GM20431 (cell line): ENCODE measurements around the gene ARL16.

Experiments used
- in situ Hi-C: fragments of 300-500 bp; cut with MseI, MboI; formaldehyde crosslinking; loops from one replicate; pipeline ENCODE4 v1.15.0; 2020; ENCODE audit warnings: low sequenced_read_pairs; ENCODE audit not compliant: unreplicated experiment

The ARL16 gene

GRCh38 chr17:81683584-81684441, at the start of gene ARL16, which contains the start of gene HGS:
Gene ARL16 (minus strand): TSS chr17:81683797. CDS start chr17:81683753, 44 bp downstream.
Gene HGS (plus strand): TSS chr17:81684011. CDS start chr17:81684067, 56 bp downstream.
- in situ Hi-C loops: no loop called here

- in situ Hi-C loops: no loop called here
These were observed 43.9 kb upstream of the ARL16 start for GRCh38 chr17:81727324-81728031.

- in situ Hi-C loops: no loop called here
These were observed 42.4 kb upstream of the ARL16 start for GRCh38 chr17:81726004-81726403.

GRCh38 chr17:81725439-81725838, 41.8 kb upstream of the ARL16 start:
- in situ Hi-C loops: no loop called here

- in situ Hi-C loops: no loop called here
These were observed 40.1 kb upstream of the ARL16 start for GRCh38 chr17:81723651-81724209.

GRCh38 chr17:81722184-81723120, 38.9 kb upstream of the ARL16 start:
- in situ Hi-C loops: no loop called here

- in situ Hi-C loops: no loop called here
These were observed 36.9 kb upstream of the ARL16 start for GRCh38 chr17:81720267-81721071.

GRCh38 chr17:81719410-81720266, 36.0 kb upstream of the ARL16 start:
- in situ Hi-C loops: no loop called here

GRCh38 chr17:81717766-81718089, 34.1 kb upstream of the ARL16 start:
- in situ Hi-C loops: no loop called here

- in situ Hi-C loops: no loop called here
These were observed 33.6 kb upstream of the ARL16 start for GRCh38 chr17:81717049-81717765.

- in situ Hi-C loops: no loop called here
These were observed 33.0 kb upstream of the ARL16 start for GRCh38 chr17:81716674-81716996.

- in situ Hi-C loops: no loop called here
These were observed 32.5 kb upstream of the ARL16 start for GRCh38 chr17:81715872-81716673.

GRCh38 chr17:81715107-81715871, 31.7 kb upstream of the ARL16 start:
- in situ Hi-C loops: no loop called here

GRCh38 chr17:81714412-81715106, 31.0 kb upstream of the ARL16 start:
- in situ Hi-C loops: no loop called here

- in situ Hi-C loops: no loop called here
These were observed 30.2 kb upstream of the ARL16 start for GRCh38 chr17:81713556-81714411.
